HG02970 (cell line): ENCODE data around the gene ASPDH.
"Not testable (repeated sequence)": the region's sequence is repeated elsewhere in the genome, so short reads cannot be mapped to it uniquely, and the experiment has no call there.

Experiments
- ATAC-seq: cut with Tn5 transposase; IDR thresholded peaks from one replicate; pipeline ENCODE4 v1.9.1; 2021; ENCODE audit warnings: mild to moderate bottlenecking, moderate library complexity, moderate number of reproducible peaks; ENCODE audit not compliant: unreplicated experiment, low FRiP score

ASPDH gene

DNA sequence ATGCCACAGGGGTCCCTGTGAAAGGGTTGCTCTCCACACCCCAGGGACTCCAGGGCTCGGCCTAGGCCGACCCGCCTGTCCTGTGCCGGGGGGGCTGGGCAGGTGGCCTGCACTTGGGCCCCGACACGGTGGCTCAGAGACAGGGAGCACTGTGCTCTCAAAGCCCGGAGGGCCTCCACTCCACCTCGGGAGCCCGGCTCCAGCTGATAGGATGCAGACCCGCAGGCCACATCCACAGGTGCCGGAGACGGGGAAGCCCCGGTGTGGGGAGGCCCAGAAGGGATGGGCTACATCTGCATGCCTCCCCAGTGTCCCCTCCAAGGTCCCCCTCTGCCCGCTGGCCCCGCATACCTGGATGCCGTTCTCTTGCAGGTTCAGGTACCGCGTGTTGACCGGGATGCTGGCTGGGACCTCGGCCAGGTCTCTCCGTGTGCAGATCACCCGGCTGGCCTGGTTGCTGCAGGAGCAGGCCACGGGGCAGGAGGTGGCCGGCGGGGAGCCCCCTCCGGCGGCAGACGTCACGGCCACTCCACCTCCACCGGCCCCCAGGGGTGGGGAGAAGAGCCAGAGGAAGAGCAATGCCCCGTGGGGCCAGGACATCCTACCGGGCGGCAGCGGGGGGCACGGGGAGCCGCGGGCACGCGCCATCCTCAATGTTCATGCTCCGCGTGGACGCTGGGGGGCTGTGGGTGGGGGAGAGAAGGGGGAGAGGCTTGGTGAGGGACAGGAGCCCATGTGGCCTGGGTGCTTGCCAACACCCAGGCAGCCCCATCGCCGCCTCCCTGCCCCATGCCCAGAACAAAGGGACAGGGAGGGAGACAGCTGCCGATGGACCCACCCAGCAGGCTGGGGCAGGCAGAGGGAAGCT is 34.7 kb upstream of the ASPDH start:
- ATAC-seq: no peak

- no peak for ATAC-seq
Observed at GRCh38 chr19:50547385-50548190, 33.9 kb upstream of the ASPDH start.

DNA sequence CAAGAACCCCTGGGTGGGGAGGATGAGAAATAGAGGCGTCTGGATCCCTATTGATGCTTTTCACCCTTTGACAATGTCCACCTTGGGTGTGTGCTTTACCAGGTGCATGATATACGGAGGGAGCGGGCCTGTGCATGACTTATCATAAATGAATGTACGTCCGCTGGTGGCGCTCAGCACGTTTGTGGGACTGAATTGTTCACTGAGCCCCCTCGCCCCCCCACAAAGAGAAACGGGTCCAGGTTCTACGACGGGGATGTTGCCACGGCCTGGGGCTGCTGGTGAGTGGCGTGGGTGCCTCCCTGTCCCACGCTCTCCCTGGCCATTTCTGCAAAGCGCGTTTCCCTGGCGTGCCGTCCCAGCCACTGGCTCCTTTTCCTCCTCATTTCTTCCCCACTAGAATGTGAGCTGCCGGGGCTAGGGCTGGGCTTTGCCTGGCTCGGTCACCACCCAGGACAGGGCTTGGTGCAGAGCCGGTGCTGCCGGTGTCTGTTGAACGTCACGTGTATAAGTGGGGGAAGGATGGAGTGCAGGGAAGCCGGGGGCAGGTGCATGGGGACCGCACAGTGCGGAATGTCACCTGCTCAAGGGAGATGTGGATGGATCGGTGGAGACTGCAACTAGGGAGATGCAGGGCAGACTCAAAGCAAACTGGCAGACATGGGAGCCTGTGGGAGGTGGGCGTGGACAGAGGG is 33.0 kb upstream of the ASPDH start:
- ATAC-seq: no peak

DNA sequence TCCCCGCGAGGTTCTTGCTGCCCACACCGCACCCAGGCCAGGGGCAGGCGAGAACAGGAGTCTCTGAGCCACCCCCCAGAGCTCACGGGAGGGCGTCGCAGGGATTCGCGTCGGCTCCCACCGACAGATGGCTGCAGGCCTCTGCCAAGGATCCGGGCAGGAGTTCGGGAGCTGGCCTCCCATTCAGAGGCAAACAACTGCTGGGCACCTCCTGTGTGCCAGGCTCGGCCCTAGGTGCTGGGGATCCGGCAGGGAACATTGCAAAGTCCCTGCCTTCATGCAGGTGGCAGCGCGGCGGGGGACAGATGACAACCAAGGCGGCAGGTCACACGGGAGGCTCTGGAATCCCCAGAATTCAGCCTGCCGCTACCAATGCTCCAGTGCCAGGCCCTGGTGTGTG is 29.2 kb upstream of the ASPDH start:
- ATAC-seq: no peak

- ATAC-seq: no peak
Observed at GRCh38 chr19:50537769-50538230, 24.1 kb upstream of the ASPDH start.

- no peak for ATAC-seq
Observed at GRCh38 chr19:50537306-50537685, 23.6 kb upstream of the ASPDH start.

DNA sequence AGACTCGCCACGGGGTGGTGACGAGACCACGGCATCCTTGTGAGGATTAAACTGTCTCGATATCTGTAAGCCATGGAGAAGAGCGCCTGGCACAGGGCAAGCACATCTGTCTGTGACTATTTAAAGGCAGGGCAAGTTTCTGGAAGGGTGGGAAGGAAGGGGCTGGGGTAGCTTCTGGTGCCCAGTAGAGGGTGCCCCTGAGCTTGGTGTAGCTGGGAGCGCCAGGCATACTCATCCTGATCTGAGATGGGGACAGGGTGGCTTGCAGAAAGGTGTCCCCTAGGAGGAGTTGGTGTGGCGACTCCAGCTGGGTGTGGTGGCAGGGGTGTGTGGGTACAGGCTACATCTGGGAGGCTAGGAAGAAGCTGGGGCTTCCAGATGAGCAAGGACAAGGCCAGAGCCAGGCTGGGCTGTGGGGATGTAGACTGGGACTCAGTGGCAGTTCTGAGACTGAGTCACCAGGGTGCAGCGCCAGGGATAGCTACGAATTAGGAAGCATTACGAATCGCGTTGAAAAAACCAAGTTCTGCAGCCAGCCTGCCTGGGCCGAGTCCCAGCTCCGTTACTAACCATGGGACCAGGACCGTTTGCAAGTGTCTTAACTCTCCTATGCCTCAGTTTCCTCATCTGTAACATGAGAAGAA is 23.1 kb upstream of the ASPDH start:
- ATAC-seq: no peak

DNA sequence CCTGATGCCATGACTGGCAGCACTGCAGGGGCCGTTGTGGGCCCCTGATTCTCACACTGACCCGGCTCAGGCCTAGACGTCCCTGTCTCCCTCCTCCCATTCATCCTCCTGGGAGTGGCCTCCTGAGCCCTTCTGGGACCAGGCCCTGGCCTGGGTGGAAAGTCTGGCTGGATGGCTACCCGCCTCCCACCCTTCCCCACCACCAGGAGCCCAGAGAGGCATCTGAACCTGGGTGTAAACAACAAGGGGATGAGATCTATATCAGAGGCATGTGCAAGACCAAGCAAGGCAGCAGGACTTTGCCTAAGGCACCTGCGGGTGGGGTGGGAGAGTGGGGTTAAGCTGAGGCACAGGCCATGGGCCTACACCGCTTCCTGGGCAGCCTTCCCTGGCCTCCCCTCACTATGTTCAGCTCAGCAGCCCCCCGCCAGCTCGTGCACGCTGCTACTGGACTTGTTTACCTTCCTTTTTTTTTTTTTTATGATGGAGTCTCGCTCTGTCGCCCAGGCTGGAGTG is 22.0 kb upstream of the ASPDH start:
- no peak for ATAC-seq

GRCh38 chr19:50534478-50534877 is 20.8 kb upstream of the ASPDH start:
- no peak for ATAC-seq

DNA sequence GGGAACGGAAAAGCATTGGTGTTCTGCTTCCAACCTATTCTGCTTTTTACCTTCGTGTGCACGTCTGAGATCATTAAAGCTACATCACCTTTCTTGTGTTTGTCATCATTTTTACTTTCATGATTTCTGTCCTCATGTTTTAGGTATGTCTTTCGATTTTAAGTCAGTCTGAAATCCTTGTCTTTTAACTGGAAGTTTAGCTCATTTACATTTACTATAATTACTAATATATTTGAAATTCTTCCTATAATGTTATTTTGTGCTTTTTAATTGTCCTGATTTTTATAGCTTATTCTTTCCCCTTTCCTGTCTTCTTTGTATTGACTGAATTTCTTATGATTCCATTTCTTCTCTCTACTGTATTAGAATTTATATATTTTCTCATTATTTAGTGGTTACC is 19.2 kb upstream of the ASPDH start:
- ATAC-seq: no peak

DNA sequence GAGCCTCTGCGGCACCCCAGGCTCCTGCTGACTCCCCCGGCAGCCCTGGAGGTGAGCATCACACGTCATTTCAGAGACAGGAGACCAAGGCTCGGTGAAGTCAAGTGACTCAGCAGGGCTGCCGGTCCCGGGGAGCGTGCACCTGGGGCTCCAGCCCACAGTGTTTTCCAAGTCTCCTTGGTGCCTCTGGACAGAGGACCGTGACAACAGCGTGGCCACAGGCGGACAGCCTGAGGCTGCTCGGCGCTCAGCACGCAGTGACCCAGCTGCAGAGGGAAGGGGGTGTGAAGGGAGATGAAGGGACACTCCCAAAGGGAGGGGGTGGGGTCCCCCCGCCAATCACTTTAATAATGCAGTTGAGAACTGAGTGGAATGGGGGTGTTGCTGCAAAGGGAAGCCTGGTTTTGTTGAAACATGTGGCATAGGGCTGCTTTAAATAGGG is 17.5 kb upstream of the ASPDH start:
- no peak for ATAC-seq

- ATAC-seq: not testable (repeated sequence)
Observed at GRCh38 chr19:50528052-50528451, 14.3 kb upstream of the ASPDH start.

GRCh38 chr19:50522881-50523280 is 9.2 kb upstream of the ASPDH start:
- no peak for ATAC-seq

- ATAC-seq: no peak
Observed at GRCh38 chr19:50520822-50521465, 7.2 kb upstream of the ASPDH start.

DNA sequence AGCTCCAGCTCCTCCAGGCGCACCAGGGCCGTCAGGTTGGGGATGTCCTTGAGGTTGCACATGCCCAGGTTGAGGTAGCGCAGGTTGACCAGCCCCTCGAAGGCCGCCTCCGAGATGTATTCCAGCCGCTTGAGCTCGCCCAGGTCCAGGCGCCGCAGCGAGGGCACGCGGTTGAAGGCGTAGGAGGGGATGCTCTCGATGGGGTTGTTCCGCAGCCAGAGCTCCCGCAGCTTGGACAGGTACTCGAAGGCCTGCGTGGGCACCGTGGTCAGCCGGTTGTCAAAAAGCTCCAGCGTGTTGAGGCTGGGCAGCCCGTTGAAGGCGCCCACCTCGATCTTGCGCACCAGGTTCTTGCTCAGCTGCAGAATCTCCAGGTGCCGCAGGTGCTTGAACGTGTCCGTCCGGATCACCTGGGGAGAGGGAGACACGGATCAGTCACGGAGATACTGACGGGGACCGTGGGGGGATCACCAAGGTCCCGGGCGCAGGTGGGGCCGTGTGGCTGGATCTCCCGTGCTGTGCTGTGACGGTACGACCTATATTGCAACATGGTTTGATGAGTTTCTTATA is 5.4 kb upstream of the ASPDH start:
- no peak for ATAC-seq

DNA sequence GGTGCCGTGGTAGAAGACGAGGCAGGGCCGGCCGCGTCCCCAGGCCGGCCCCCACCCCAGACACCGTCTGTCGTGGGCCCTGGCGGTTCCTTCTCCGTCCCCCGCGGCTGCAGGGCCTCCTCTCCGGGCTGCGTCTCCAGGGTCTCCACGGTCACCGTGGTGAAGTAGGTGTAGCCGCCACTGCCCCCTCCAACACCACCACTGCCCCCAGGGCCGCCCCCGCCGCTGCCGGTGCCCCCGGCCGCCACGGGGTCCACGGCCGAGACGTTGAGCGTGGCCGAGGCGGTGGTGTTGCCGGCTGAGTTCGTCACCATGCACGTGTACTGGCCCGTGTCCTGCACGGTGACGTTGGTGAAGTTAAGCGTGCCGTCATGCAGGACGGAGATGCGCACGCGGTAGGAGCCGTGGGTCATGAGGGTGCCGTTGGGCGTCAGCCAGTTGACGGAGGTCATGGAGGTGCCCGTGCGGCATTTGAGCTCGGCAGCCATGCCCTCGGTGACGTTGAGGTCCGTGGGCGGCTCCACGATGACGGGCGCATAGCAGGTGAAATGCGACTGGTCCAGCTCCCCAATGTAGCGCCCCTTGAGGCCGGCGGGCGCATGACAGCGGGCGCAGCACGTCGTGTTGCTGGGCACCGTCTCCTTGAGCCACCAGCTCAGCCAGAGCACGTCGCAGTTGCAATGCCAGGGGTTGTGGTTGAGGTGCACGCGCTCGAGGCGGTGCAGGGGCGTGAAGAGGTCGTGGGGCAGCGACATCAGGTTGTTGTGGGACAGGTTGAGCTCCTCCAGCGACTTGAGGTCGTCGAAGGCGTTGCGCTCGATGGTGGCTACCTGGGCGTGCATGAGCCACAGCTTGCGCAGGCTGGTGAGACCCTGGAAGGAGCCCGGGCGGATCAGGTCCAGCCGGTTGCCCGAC is 4.6 kb upstream of the ASPDH start:
- ATAC-seq: no peak

- ATAC-seq: no peak
Observed at GRCh38 chr19:50517704-50518075, 4.0 kb upstream of the ASPDH start.

DNA sequence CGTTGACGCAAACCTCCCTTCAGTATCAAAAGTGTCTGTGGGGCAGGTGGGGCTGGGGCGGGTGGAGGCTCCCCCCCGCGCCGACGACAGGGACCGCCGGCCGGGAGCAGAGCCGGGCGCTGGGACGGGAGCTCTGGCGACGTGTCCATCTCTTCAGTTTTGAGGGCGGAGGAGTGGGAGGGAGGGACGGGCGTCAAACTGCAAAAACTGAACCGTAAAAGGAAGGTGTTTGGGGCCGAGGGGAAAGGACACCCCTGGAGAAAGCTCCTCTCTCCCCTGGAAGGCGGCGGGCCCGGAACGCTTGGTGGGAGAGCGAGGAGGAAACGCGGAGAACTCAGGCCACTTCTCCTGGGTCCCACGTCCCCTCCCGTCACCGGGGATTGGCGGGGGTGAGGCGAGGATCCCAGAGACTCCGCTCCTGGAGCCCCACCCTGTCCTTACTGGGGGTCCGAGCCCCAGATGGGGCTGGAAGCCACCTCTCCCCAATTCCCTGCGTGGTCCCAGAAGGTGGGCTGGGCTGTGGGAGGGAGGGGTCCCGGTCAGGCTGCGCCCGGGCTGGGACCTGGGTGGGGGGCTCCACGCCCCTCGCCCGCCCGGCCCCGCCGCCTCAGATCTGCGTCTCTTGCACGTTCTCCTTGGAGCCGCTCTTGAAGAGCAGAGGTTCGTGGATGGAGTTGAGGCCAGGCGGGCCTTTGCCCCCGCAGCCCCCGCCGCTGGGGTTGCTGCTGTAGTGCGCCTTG is 3.4 kb upstream of the ASPDH start:
- no peak for ATAC-seq
